HepG2 (cell line): Measurements from ENCODE around the gene CRIM1.

ENCODE experiments used
- CHD2 ChIP-seq: IDR thresholded peaks from 2 replicates; pipeline ENCODE4 v1.6.1; 2011; ENCODE audit warnings: low read depth, low read length, improper control_type of control experiment
- CTCF ChIP-seq: sonication (generic); formaldehyde crosslinking; IDR thresholded peaks from 2 replicates; pipeline ENCODE4 v1.5.0; 2020; ENCODE audit warnings: mild to moderate bottlenecking, missing genetic modification reagents, moderate library complexity
- GRHL1 ChIP-seq: sonication (generic); formaldehyde crosslinking; conservative IDR thresholded peaks from 2 replicates; pipeline ENCODE4 v1.8.0; 2022; ENCODE audit warnings: missing genetic modification reagents
- POLR2AphosphoS2 ChIP-seq: IDR thresholded peaks from 2 replicates; pipeline ENCODE4 v1.6.1; 2011; ENCODE audit warnings: low read depth, low read length, improper control_type of control experiment
- SMAD3 ChIP-seq: sonication (generic); formaldehyde crosslinking; IDR thresholded peaks from 2 replicates; pipeline ENCODE4 v1.4.0; 2020; ENCODE audit warnings: missing genetic modification reagents

- no peak for TF ChIP-seq CTCF (CRISPR knock-in tag)
- TF ChIP-seq SMAD3 (CRISPR knock-in tag): no peak
- no peak for TF ChIP-seq GRHL1 (CRISPR knock-in tag)
- no peak for TF ChIP-seq POLR2AphosphoS2
- TF ChIP-seq CHD2: no peak
These were observed 181.2 kb downstream of the CRIM1 start for GRCh38 chr2:36536776-36537175.
